ENCODE measurements around the gene CDH1.

DNA sequence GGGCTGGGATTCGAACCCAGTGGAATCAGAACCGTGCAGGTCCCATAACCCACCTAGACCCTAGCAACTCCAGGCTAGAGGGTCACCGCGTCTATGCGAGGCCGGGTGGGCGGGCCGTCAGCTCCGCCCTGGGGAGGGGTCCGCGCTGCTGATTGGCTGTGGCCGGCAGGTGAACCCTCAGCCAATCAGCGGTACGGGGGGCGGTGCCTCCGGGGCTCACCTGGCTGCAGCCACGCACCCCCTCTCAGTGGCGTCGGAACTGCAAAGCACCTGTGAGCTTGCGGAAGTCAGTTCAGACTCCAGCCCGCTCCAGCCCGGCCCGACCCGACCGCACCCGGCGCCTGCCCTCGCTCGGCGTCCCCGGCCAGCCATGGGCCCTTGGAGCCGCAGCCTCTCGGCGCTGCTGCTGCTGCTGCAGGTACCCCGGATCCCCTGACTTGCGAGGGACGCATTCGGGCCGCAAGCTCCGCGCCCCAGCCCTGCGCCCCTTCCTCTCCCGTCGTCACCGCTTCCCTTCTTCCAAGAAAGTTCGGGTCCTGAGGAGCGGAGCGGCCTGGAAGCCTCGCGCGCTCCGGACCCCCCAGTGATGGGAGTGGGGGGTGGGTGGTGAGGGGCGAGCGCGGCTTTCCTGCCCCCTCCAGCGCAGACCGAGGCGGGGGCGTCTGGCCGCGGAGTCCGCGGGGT, at the start of gene CDH1:
- TF ChIP-seq NANOG (IDR thresholded peaks at IDR 0.05; ENCODE audit: borderline replicate concordance) (no peak), CTCF (conservative IDR thresholded peaks at IDR 0.05; ENCODE audit: low read depth in 2 of 2) (no peak), POLR2AphosphoS5 (IDR thresholded peaks at IDR 0.05; ENCODE audit: low read depth) (peak; percentile 99), EZH2 (IDR thresholded peaks at IDR 0.05; ENCODE audit: low read depth, unreplicated experiment) (no peak), REST (IDR thresholded peaks at IDR 0.05; ENCODE audit: unreplicated experiment) (no peak), JUNB (IDR thresholded peaks at IDR 0.05; ENCODE audit: unreplicated experiment) (no peak), EZH2phosphoT487 (IDR thresholded peaks at IDR 0.05; ENCODE audit: unreplicated experiment) (no peak), STAT1 (IDR thresholded peaks at IDR 0.05; ENCODE audit: unreplicated experiment) (no peak)

Data from GM23338 (cell line).